DND-41 (cell line): ENCODE results near the gene CCBE1.

Experiments used
- CTCF ChIP-seq: IDR thresholded peaks from 2 replicates; pipeline ENCODE4 v1.5.1; 2012; ENCODE audit warnings: borderline replicate concordance, low read length, moderate library complexity, mild to moderate bottlenecking; ENCODE audit not compliant: poor library complexity, severe bottlenecking; ENCODE audit errors: extremely low read depth
- EZH2 ChIP-seq: IDR thresholded peaks from 3 replicates; pipeline ENCODE4 v1.6.1; 2012; ENCODE audit warnings: borderline replicate concordance, low read depth, mild to moderate bottlenecking, moderate library complexity, low read length, inconsistent platforms; ENCODE audit not compliant: severe bottlenecking

- TF ChIP-seq CTCF: no peak
- no peak for TF ChIP-seq EZH2
Measured at GRCh38 chr18:59561612-59562011, 135.6 kb downstream of the CCBE1 start.
